A673 (cell line): Measurements from ENCODE around the gene GTF3C1.

Source experiments
- EZH2 ChIP-seq: fragments of 200-600 bp; sonication (generic); IDR thresholded peaks from 2 replicates; pipeline ENCODE4 v1.6.1; 2017; ENCODE audit warnings: borderline replicate concordance, low read depth, mild to moderate bottlenecking, mixed read lengths, antibody characterized with exemption, low read length; ENCODE audit not compliant: poor library complexity, severe bottlenecking
- TF ChIP-seq, protein P1 (sequence below): fragments of 300-800, 200-600 bp; sonication (generic); conservative IDR thresholded peaks from 2 replicates; pipeline ENCODE4 v1.5.1; 2017; ENCODE audit warnings: low read depth, mild to moderate bottlenecking, antibody characterized with exemption, low read length, moderate library complexity, mixed read lengths

- TF ChIP-seq, protein P1, sequence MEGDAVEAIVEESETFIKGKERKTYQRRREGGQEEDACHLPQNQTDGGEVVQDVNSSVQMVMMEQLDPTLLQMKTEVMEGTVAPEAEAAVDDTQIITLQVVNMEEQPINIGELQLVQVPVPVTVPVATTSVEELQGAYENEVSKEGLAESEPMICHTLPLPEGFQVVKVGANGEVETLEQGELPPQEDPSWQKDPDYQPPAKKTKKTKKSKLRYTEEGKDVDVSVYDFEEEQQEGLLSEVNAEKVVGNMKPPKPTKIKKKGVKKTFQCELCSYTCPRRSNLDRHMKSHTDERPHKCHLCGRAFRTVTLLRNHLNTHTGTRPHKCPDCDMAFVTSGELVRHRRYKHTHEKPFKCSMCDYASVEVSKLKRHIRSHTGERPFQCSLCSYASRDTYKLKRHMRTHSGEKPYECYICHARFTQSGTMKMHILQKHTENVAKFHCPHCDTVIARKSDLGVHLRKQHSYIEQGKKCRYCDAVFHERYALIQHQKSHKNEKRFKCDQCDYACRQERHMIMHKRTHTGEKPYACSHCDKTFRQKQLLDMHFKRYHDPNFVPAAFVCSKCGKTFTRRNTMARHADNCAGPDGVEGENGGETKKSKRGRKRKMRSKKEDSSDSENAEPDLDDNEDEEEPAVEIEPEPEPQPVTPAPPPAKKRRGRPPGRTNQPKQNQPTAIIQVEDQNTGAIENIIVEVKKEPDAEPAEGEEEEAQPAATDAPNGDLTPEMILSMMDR: no peak
- TF ChIP-seq EZH2: no peak
Measured at GRCh38 chr16:27549746-27550581, at the start of gene GTF3C1, which contains the start of gene KATNIP.
